Peyer's patch (tissue), 4 donors: Measurements from ENCODE around the gene CD79A. TPM values are rescaled to one million over a fixed set of nuclear protein-coding genes. Genes with fewer than 3 reads are reported as not detected.

Experiments
- DNase-seq, 3 donors: peaks; one replicate each; pipeline ENCODE4 v3.0.0-alpha.2; 2017 to 2019
- H3K27ac ChIP-seq, 4 donors: fragments of 200-600 bp; sonication (generic); one replicate each; pipeline ENCODE4 v1.5.1; 2016 to 2019
- H3K27me3 ChIP-seq, 2 donors: fragments of 200-600 bp; sonication (generic); one replicate each; pipeline ENCODE4 v1.5.1; 2019
- H3K36me3 ChIP-seq, 3 donors: fragments of 200-600 bp; sonication (generic); one replicate each; pipeline ENCODE4 v1.5.1; 2016 to 2019
- H3K4me1 ChIP-seq, 4 donors: fragments of 200-600 bp; sonication (generic); one replicate each; pipeline ENCODE4 v1.5.1; 2016 to 2019
- H3K4me3 ChIP-seq, 4 donors: fragments of 200-600 bp; sonication (generic); 1 replicate in 3 of 4; 2 replicates in 1 of 4; pipeline ENCODE4 v1.5.1; 2016 to 2019; ENCODE audit warnings: mild to moderate bottlenecking in 1 of 4
- H3K9me3 ChIP-seq, 4 donors: fragments of 200-600 bp; sonication (generic); one replicate each; pipeline ENCODE4 v1.5.1; 2016 to 2019; ENCODE audit warnings: mild to moderate bottlenecking in 1 of 4
- CTCF ChIP-seq, 6 experiments: fragments of 450-650 bp in 4 of 6; fragments of 200-600 bp in 2 of 6; sonication (generic) in 1 of 6; IDR thresholded peaks; one replicate each; pipeline ENCODE4 v1.5.1; 2017 to 2019; ENCODE audit warnings: antibody characterized with exemption in 6 of 6, mild to moderate bottlenecking in 3 of 6, moderate library complexity in 1 of 6
- POLR2A ChIP-seq, 2 donors: fragments of 450-650 bp; IDR thresholded peaks; one replicate each; pipeline ENCODE4 v1.5.1; 2017; ENCODE audit warnings: antibody characterized with exemption in 2 of 2, mild to moderate bottlenecking in 2 of 2, moderate library complexity in 2 of 2
- total RNA-seq, 4 donors: library from RNA; depleted of rRNA; stranded (reverse); fragments of >200 nt; gene quantifications; one replicate each; pipeline ENCODE4 v1.1.0, GENCODE V29; 2016

CD79A gene
- total RNA-seq, 4 donors from 2014 or later, result 2.8 to 65.2 (median 4.2) TPM

GRCh38 chr19:41851456-41851855 lies 25.6 kb upstream of the CD79A start:
- H3K9me3 ChIP-seq, result no peaks in the 10 kb centered on the region
- H3K4me3 ChIP-seq, result no peak overlapping the region
- TF ChIP-seq CTCF (IDR thresholded peaks at IDR 0.05) (no peak), POLR2A (IDR thresholded peaks at IDR 0.05) (no peak)
- H3K27me3 ChIP-seq, result no peaks in the 10 kb centered on the region
- no peak for DNase-seq
- H3K36me3 ChIP-seq, result no peaks in the 10 kb centered on the region
- H3K27ac ChIP-seq, result no peak overlapping the region
- H3K4me1 ChIP-seq, result no peaks in the 10 kb centered on the region

- no peaks in the 10 kb centered on the region for H3K36me3 ChIP-seq
- H3K4me3 ChIP-seq, result no peak overlapping the region
- H3K4me1 ChIP-seq, result no peaks in the 10 kb centered on the region
- no peak overlapping the region for H3K27ac ChIP-seq
- no peaks in the 10 kb centered on the region for H3K27me3 ChIP-seq
- no peak for DNase-seq
- no peaks in the 10 kb centered on the region for H3K9me3 ChIP-seq
- TF ChIP-seq POLR2A (IDR thresholded peaks at IDR 0.05), result no peak
- no peak for TF ChIP-seq CTCF (IDR thresholded peaks at IDR 0.05)
Measured at GRCh38 chr19:41853344-41853743, 23.7 kb upstream of the CD79A start.

- H3K4me3 ChIP-seq, result no peak overlapping the region
- TF ChIP-seq POLR2A (IDR thresholded peaks at IDR 0.05), result no peak
- no peak overlapping the region for H3K27ac ChIP-seq
- no peaks in the 10 kb centered on the region for H3K36me3 ChIP-seq
- DNase-seq, result no peak
- H3K27me3 ChIP-seq, result no peaks in the 10 kb centered on the region
- H3K4me1 ChIP-seq, result no peaks in the 10 kb centered on the region
- H3K9me3 ChIP-seq, result no peaks in the 10 kb centered on the region
Measured at GRCh38 chr19:41853768-41854167, 23.3 kb upstream of the CD79A start.

- Histone ChIP-seq H3K4me1 (peaks cover 0 to 36% (median 24%) of the 10 kb centered on the region in 4 donors), H3K36me3 (peaks cover 0 to 29% (median 0%) of the 10 kb centered on the region in 3 donors), H3K9me3 (no peaks in the 10 kb centered on the region), H3K27ac (peak overlapping the region; percentile 3 to 97 (median 94)), H3K27me3 (no peaks in the 10 kb centered on the region), H3K4me3 (peak overlapping the region in 3 of 4 donors; percentile 80 to 98 (median 96))
- DNase-seq, result no peak
- TF ChIP-seq CTCF (IDR thresholded peaks at IDR 0.05) (no peak), POLR2A (IDR thresholded peaks at IDR 0.05) (no peak)
Measured at GRCh38 chr19:41859213-41859617, 17.9 kb upstream of the CD79A start.

GRCh38 chr19:41859618-41860418 lies 17.3 kb upstream of the CD79A start, which contains the start of gene RPS19:
RPS19 (plus strand) TSS chr19:41860255; CDS start chr19:41860775, 520 bp downstream.
- H3K9me3 ChIP-seq, result no peaks in the 10 kb centered on the region
- H3K4me1 ChIP-seq, result peaks cover 0 to 41% (median 24%) of the 10 kb centered on the region in 4 donors
- H3K27me3 ChIP-seq, result no peaks in the 10 kb centered on the region
- H3K36me3 ChIP-seq, result peaks cover 0 to 35% (median 0%) of the 10 kb centered on the region in 3 donors
- peak within 1 kb of the TSS; percentile 80 to 98 (median 90) for H3K4me3 ChIP-seq
- TF ChIP-seq POLR2A (IDR thresholded peaks at IDR 0.05) (peak; percentile 59 to 65), CTCF (IDR thresholded peaks at IDR 0.05) (peak; percentile 75 to 91 (median 83))
- H3K27ac ChIP-seq, result peak within 1 kb of the TSS; percentile 90 to 97 (median 94)
- DNase-seq, result peak; percentile 96 to 99 (median 98)

GRCh38 chr19:41860419-41861115 lies 16.5 kb upstream of the CD79A start:
- peaks cover 0 to 41% (median 24%) of the 10 kb centered on the region in 4 donors for H3K4me1 ChIP-seq
- TF ChIP-seq POLR2A (IDR thresholded peaks at IDR 0.05), result no peak
- no peak for TF ChIP-seq CTCF (IDR thresholded peaks at IDR 0.05)

More at GRCh38 chr19:41860419-41861115, 16.5 kb upstream of the CD79A start:
- Histone ChIP-seq H3K4me3 (peak overlapping the region; percentile 80 to 98 (median 90)), H3K27me3 (no peaks in the 10 kb centered on the region), H3K9me3 (no peaks in the 10 kb centered on the region), H3K36me3 (peaks cover 0 to 42% (median 0%) of the 10 kb centered on the region in 3 donors), H3K27ac (peak overlapping the region; percentile 90 to 97 (median 94))
- DNase-seq, result no peak
